Stimulated activated CD4-positive, alpha-beta T cell treated with anti-CD3 and anti-CD28 coated beads, Interleukin-1b, Interleukin-23, amount 100 ng/mL, for 4 hours (primary cell): ENCODE data around the gene CDH16.
A peak's percentile ranks its signal among the peaks of the same experiment; 100 is the strongest.

Experiments used
- DNase-seq, 2 donors: peaks; one replicate each; pipeline ENCODE4 v3.0.0-alpha.2; 2020; ENCODE audit warnings: low read depth in 2 of 2

The CDH16 gene

DNA sequence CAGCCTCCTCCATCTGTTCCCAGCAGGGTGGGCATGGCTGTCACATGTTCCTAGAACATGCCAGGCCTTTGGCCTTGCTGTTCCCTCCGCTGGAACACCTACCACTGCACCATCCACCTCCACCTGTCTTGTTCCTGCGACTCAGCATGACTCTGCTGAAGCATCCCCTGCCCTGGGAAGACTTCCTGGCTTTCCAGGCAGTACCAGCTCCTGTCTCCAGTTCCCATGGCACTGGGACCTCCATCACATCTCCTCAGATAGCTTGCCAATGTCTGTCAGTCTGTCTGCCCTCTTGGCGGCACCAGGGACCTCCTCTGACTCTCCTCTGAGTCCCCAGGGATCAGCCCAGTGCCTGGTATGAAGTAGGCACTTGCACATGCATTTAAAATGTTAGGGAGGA lies 22.7 kb downstream of the CDH16 start:
- DNase-seq = no peak

DNA sequence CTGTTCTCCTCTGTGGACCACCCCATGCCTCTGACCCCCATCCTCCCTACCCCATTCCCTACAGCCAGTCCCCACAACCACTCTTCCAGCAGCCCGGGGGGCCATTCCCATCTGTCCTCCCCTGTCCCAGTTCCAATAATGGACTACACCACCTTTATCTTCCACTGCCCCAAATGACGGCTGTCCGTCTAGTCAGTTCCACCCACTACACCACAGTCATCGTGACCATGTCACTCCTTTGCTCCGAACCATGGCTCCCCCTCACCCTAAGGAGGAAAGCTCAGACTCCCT lies 23.1 kb downstream of the CDH16 start:
- no peak for DNase-seq

DNA sequence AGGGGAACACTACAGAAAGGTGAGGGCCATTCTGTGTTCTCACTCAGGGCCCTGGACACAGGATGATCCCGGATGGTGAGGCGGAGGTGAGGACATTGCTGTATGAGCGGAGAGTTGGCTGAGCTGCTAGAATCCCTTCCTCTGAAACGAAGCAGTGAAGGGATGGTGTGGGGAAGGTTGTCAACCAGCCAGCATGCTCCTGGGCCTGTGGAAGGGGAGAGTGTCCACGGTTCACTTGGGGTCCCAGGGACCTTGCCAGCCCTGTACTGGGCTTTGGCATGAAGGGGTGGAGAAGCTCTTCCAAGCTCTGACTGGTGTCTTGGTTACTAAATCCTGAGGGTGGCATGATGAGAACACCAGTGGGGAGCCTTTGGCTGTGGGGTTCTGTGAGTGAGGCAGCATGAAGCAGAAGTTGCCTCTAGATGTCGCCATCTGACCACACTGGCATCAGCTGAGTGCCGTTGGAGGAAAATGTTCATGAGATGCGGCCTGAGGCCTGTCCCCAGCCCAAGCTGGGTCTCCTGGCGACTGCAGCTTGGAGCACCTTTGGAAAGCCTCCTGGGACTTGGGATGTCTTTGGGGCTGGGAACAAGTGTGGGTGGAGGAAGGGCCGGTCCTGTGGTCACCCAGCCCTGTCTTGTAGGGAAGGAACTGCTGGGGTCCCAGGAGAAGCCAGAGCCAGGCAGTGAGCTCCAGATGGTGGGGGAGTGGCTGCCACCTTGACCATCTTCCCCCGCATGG lies 23.6 kb downstream of the CDH16 start:
- peak; percentile 37 to 43 for DNase-seq

DNA sequence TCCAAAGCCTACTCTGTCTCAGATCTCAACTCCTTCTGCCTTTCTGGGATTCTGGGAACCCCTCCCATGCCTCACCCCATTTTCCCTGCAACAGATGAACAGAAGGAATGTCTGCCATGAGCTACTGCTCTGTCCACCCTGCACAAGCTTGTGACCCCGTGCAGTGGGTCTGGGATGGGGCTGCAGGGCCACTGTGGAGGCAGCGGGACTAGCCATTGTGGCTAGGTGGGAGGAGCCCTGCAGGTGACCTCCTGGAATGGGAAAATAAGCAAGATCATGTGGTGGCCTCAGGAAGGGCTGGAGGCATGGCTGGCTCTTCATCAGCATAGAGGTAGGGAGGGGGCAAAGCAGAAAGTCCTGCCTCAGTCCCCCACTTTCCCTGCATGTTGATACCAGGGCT lies 24.6 kb downstream of the CDH16 start:
- no peak for DNase-seq

DNA sequence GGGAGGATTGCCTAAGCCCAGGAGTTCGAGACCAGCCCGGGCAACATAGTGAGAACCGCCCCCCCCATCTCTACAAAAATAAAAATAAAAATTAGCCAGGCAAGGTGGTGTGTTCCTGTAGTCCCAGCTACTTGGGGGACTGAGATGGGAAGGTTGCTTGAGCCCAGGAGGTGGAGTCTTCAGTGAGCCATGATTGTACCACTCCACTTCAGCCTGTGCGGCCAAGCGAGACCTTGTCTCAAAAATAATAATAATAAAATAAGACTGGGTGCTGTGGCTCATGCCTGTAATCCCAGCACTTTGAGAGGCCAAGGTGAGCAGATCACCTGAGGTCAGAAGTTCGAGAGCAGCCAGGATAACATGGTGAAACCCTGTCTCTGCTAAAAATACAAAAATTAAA lies 26.9 kb downstream of the CDH16 start:
- no peak for DNase-seq

DNA sequence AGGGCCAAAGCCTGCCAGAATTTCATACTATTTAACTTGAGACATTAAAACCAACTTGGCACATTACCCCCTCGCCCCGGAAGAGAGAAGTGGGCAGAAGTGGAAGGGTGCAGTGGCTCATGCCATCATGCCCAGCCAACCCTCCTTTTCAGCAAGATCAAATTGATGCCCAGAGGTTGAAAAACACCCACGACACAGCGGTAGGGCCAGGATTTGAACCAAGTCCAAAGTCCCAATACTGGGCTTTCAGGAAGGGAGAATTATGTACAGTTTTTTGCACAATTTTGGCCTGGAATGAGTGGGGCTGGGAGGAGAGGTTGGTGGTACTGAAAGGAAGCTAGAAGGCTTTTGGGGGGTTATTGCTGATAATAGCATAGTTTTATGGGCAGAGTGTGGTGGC lies 27.3 kb downstream of the CDH16 start:
- DNase-seq = no peak

DNA sequence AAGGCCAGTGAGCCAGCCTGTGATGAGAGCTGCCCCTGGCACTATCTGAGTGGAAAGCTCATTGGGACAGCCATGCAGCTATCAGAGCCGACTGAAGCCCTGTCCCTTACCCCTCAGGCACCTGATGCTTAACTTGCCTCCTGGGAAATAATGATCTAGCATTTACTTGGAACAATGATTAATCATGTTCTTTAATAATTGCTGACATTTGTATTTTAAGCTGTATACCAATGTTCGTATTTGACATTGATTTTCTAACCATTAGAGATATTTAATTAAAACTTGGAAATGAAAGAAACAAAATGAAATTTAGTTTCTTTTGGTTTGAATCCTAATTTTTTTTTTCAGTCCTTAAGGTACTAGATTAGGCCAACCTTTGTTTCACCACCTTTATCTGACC lies 27.9 kb downstream of the CDH16 start:
- DNase-seq = no peak

DNA sequence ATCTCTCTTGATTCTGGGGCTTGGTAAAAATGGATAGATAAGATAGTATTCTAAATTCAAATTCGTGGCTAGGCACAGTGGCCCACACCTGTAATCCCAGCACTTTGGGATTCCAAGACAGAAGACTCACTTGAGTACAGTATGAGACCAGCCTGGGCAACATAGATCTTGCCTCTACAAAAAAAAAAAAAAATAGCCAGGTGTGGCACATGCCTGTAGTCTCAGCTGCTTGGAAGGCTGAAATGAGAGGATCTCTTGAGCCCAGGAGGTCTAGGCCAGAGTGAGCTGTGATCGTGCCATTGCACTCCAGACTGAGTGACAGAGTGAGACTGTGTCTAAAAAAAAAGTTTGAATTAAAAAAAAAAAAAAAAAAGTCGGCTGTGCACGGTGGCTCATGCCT lies 29.1 kb downstream of the CDH16 start:
- no peak for DNase-seq

DNA sequence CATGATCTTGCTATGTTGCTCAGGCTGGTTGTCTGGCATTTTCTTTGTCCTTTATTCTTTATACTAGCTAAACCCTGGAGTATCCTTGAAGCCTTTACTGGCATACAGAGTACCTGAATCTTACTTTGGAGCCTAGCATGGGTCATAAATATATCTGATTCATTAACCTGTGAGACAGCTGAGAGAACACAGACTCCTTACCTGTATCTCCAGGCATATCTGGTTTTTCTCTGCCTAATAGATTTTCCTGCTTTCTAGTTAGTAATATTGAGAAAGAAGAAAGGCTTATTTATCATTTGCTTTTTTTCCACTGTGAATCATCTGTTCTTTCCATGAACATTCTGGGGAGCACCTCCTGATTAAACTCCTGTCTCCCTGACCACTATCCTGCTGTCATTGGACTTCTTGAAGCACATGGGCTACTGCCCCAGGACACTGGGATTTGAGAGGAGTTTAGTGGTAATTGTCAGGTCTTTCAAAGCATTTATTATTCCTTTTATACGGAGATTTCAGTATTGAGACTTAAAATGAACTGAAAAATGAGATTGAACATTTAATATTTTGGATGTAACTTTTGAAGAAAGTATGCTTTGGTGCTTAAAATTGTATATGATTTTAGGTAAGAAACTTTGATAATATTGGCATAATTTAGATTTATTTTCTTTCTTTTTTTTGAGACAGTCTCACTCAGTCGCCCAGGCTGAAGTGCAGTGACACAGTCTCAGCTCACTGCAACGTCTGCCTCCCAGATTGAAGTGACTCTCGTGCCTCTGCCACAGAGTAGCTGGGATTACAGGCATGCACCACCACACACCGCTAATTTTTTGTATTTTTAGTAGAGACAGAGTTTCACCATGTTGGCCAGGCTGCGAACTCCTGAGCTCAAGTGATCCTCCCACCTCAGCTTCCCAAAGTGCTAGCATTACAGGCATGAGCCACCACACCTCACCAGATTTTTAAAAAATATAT lies 29.8 kb downstream of the CDH16 start:
- DNase-seq = no peak

DNA sequence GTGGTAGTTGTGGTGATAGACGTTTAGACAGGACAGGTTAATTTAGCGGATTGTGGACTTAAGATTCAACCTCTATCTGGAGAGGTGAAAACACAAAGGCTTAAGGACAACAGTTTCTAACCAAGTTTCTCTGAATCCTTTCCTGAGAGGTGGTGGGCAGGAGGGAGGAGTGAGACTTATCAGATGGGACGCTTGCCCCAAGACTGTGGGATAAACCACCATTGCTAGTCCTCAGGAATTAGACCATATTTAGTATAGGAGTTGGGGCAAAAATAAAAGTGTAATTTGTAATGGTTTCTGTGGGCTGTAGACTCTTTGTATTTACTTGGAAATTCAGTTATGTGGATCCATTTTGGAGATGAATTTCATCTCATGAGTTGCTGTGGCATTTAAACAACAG lies 31.8 kb downstream of the CDH16 start:
- DNase-seq = no peak

DNA sequence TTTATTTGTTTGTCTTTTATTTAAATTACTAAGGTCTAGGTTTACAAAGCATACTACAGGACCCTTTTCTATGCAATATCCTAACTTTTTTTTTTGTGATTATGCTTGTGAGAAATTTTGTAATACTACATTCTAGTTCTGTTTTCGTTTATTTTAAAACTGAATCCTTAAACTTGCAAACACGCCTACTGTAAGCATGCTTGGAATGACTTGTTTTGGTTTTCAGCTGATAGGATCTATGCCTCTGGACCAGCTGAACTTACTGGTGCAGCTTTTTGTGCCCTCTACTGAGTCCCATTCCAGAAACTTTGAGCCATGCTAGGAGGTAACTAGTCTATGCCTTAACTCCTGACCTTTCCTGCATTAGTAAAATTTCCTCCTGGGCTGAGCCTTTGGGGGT lies 32.4 kb downstream of the CDH16 start:
- no peak for DNase-seq

DNA sequence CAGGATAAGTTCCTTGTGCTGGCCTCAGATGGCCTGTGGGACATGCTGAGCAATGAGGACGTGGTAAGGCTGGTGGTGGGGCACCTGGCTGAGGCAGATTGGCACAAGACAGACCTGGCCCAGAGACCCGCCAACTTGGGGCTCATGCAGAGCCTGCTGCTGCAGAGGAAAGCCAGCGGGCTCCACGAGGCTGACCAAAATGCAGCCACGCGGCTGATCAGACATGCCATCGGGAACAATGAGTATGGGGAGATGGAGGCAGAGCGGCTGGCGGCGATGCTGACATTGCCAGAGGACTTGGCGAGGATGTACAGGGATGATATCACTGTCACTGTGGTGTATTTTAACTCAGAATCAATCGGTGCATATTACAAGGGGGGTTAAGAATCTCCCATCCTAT lies 33.2 kb downstream of the CDH16 start:
- DNase-seq = no peak

DNA sequence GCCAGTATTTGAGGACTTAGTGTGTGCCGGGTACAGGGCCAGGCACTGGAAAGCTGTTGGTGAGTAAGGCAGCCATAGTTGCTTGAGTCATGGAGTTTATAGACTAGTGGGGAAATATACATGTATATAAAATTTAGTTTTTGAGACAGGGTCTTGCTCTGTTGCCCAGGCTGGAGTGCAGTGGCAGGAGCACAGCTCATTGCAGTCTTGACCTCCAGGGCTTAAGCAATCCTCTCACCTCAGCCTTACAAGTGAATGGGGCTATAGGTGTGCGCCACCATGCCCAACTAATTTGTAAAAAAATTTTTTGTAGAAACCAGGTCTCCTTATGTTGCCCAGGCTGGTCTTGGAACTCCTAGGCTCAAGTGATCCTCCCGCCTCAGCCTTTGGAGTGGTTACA lies 36.0 kb downstream of the CDH16 start:
- no peak for DNase-seq

DNA sequence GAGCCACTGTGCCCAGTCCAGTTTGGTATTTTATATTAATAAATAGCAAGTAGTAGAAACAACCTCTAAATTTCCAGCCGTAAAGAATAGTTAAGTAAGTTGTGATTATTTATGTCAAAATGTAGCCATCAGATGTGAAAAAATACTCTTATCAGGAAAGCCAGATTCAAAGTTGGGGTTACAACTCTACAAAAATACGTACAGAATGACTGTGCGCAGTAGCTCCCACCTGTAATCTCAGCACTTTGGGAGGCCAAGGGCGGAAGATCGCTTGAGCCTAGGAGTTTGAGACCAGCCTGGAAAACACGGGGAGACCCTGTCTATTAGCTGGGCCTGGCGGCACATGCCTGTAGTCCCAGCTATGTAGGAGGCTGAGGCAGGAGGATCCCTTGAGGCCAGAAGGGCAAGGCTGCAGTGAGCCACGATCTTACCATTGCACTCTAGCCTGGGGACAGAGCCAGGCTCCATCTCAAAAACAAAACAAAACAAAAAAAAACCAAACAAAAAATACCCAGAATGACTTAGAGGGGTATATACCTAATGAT lies 36.6 kb downstream of the CDH16 start:
- no peak for DNase-seq

DNA sequence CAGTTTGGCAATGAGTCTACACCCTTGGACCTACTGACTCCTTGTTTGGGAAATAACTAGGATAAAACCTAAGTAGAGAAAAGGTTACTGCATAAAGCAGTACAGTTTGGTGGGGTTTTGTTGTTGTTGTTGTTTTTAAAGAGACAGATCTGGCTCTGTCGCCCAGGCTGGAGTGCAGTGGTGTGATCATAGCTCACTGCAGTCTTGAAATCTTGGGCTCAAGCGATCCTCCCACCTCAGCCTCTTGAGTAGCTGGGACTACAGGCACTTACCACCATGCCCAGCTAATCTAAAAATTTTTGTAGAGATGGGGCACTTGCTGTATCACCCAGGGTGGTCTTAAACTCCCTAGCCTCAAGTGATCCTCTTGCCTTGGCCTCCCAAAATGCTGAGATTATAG lies 37.1 kb downstream of the CDH16 start:
- DNase-seq = no peak

DNA sequence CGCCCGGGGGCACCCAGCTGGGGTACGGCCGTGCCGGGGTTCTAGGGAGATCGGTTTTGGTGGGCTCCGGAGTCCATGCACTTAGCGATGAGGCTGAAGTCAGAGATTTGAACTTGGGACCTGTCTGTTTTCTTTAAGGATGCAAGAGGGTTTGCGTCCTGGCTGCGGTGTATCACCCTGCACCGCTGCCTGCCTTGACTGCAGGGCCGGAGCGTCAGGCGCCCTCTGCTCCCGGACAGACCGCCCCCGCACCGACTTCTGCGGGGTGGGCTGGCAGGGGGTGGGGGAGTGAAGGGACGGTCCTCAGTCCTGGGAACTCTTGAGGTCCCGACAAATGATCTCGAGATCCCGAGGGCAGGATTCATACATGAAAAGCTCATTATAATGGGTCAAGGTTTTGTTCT lies 37.7 kb downstream of the CDH16 start:
- peak in 1 of 2 donors; percentile 15 for DNase-seq

DNA sequence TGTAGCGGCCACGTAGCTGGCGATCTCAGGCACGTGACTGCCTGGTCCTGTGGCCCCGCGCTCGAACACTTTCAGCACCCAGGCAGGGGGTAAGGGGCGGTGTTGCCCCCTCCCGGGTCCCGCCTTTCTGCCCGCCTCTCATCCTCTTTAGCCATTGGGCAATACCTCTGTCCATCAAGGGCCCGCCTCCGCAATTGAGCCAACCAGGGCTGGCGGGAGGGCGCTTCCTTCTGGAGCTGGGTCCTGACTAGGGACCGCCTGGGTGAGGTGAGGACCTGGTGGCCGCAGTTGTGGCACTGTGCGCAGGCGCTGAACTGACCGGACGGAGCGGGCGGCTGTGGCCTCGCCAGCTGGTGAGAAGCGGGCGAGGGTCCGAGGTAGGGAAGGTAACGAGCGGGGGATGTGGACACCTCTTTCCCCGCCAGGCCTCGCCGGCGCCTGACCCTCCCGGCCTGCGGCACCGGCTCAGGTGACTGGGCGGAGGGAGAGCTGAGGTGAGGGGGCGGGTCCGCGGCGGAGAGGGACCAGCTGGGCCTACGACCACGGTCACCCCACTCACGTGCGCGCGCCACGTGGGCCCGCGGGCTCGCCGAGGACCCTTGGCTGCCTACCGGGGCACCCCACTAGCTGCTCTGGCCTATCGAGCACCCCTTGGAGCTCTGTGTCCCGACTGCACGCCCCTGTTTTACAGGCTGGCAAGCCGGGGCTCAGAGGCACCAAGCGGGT lies 38.2 kb downstream of the CDH16 start, which contains the start of gene PDP2:
TSS of gene PDP2 (plus strand) at position 228 of the 726 bp plus-strand sequence. CDS start 3,770 bp downstream, outside the sequence.
- DNase-seq = peak; percentile 79 to 81

DNA sequence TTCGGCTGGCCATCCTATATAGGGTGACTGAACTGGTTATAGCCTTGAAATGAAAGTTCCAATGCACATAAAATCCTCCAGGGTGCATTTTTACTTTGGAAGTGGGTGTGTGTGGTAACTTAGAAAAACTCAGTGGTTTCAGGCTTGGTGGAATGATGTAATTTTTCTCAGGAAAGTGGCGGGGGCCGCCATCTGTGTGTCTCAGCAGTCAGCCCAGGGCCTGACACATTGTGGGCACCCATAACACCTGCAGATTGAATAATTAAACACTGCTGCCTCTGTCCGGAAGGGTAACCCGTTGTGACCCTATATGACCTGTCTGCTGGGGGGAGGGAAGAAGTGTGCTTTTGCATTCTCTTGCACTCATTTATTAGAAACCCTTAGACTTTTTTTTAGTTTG lies 40.6 kb downstream of the CDH16 start:
- DNase-seq = peak in 1 of 2 donors; percentile 40

DNA sequence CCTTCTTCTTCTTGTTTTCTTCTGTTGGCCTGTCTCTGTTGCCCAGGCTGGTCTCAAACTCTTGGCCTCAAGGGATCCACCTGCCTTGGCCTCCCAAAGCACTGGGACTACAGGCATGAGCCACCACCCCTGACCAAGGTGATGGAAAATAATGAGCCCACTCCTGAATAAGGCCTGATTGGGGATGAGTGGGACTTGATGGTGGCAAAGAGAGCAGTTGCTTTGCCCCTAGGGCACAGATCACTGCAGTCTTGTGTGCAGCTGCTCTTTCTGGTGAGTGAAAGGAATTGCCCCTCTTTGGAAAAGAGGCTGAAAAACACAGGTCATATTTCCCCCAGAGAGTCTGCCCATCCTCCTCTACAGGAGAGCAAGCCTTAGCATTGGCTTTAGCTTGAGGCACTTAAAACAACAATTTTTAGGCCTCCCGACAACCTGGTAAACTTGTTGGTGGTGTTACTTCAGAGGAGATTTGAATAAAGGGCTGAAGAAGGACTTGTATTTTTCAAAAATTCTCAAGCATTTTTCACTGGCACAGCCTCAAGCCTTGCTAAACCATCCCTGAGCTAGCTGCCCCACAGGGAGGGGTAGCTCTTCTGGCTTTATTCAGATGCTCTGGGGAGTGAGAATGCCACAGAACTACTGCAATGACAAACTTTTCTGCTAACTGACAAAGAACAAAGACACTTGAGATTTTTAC lies 44.5 kb downstream of the CDH16 start:
- DNase-seq = no peak

DNA sequence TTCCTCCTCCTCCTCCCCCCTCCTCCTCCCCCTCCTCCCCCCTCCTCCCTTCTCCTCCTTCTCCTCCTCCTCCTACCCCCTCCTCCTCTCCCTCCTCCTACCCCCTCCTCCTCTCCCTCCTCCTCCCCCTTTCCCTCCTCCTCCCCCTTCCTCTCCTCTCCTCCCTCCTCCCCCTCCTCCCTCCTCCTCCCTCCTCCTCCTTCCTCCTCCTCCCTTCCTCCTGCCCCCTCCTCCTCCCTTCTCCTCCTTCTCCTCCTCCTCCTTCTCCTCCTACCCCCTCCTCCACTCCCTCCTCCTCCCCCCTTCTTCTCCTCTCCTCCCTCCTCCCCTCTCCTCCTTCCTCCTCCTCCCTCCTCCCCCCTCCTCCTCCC lies 45.0 kb downstream of the CDH16 start:
- no peak for DNase-seq

DNA sequence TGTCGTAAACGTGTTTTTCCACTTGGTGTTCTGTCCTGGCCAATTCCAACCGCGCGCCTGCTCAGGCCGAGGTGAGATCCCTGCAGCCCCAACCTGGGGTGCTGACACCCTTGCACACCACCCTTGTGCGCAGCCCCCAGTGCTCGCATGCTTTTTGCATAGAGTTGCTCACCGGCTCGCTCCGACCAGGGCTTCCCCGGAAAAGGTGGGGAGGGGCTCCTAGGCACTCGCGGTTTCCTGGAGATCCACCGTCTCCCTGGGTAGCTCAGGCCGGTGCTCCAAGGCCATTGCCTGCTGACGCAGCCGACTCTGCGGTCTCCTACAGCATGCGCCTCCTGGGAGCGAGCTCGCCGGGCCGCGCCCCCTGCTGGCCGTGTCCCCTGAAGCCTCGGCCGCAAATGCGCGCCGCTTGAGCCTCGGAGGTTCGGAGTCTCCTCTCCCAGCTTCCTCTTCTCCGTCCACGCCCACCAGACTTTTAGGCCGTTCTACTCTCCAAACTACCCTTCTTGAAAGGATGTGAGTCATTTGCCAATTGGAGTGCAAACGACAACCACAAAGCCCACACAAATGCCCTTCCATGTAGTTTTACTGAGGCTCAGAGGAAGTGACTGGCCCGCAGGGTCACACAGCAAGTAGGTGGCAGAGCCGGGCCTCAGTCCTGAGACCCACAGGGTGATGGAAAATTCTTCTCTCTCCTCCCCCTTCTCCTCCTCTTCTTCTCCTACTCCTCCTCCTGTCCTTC lies 45.6 kb downstream of the CDH16 start:
- peak; percentile 76 to 85 for DNase-seq
